GM20431 (cell line): ENCODE measurements around the gene PCK1.
"Not testable (repeated sequence)": the region's sequence is repeated elsewhere in the genome, so short reads cannot be mapped to it uniquely, and the experiment has no call there.

ENCODE experiments used
- in situ Hi-C: fragments of 300-500 bp; cut with MseI, MboI; formaldehyde crosslinking; loops from one replicate; pipeline ENCODE4 v1.15.0; 2020; ENCODE audit warnings: low sequenced_read_pairs; ENCODE audit not compliant: unreplicated experiment

Gene PCK1

DNA sequence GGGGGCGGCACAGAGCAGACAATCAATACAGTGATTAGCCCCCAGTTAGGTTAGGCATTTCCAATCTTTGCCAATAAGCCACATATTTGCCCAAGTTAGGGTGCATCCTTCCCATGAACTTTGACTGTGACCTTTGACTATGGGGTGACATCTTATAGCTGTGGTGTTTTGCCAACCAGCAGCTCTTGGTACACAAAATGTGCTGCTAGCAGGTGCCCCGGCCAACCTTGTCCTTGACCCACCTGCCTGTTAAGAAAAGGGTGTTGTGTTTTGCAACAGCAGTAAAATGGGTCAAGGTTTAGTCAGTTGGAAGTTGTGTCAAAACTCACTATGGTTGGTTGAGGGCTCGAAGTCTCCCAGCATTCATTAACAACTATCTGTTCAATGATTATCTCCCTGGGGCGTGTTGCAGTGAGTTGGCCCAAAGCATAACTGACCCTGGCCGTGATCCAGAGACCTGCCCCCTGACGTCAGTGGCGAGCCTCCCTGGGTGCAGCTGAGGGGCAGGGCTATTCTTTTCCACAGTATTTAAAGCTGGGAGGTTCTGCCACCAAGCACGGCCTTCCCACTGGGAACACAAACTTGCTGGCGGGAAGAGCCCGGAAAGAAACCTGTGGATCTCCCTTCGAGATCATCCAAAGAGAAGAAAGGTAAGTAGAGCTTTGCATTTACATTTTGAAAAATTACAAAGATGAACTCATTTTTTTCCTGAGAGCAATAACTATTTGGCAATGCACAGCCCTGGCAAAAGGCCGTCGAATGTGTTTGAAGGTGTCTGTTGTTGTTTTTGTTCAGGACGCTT lies at the start of gene PCK1:
PCK1 (plus strand) TSS at position 557 of the 802 bp plus-strand sequence. CDS start 302 bp downstream, outside the sequence.
- in situ Hi-C loops = no loop called here

DNA sequence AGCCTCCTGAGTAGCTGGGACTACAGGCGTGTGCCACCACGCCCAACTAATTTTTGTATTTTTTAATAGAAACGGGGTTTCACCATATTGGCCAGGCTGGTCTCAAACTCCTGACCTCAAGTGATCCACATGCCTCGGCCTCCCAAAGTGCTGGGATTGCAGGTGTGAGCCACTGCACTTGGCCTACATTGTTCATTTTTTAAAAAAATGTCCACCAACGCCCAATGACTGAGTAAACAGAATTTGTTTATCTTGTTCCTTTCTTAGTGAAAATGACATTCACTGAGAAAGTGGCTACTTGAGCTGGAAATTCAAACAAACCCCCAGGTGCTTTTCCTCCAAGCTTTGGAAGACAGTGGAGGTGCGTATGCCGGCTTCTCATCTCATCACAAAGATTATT lies 49.2 kb upstream of the PCK1 start:
- in situ Hi-C loops = not testable (repeated sequence)

DNA sequence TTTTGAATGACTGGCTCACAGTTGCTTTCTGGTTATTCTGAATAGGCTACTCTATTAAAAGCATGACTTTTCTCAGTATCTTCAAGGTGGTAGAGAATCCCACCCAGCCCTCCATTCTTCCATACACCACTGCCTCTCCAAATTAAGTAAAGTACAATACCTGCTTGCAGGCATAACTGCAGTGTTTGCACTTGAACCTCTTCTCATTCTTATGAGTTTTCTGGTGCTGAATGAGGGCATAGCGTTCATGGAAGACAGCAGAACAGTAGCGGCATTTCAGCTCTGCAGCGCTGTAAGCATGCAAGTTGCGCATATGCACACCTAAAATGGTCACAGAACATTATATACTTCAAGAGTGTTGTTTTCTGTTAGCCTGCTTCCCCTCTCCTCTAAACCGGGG lies 48.5 kb upstream of the PCK1 start:
- in situ Hi-C loops = no loop called here

DNA sequence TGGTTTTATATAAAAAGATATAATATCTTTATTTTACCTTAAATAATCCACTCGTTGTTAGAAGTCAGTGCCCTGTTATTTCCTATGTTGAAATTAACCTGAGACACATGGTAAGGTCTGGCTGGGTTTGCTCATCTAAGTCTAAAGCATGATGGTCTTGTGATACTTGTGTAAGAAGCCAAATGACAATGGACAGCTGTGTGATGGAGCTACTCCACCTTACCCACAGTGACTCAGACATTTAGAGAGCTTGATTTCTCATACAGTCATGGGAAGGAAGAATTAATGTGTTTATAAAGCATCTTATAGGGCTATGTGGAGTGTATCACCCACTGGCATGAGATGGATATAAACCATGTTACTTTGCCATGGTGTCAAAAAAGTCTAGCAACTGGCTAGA lies 47.7 kb upstream of the PCK1 start:
- in situ Hi-C loops = no loop called here

DNA sequence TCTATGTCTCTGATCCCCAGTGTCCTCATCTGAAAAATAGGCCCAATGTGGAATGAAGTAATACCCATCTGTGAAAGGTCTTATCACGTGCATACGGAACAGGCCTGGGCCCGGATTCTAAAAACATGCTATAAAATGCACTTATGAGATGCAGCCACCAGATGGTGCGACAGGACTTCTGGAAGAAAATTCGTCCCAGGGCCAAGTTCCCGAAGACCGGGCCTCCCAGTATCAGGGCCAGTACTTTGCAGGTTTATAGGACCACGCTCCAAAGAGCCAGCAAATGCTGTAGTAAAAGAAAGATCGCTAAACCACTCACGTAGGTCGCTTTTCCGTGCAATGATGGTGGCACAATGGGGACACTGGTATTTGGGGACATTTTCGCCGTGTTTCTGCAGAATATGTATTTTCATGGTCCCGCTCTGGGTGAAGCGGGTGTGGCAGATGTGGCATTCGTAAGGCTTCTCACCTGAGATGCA lies 46.6 kb upstream of the PCK1 start:
- in situ Hi-C loops = no loop called here

DNA sequence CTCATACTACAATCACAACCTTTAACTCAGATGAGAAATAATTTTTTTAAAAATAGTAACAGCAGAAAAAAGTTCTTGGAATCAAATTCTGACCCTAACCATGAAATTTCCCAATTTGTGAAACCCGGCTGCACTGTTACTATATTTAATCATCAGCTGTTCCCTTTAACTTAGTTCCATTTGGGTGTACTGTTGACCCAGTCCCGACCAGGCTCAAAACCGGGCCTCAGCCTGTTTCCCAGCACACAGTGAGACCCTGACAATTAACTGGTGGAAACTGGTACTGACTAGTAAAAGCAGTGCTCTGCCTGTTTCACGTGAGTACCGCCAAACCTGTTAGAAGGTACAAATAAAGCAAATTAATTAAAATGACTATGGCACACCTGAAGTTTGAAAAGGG lies 43.0 kb upstream of the PCK1 start:
- in situ Hi-C loops = loop anchor here (5.0 kb wide), 1 partner anchor 74 kb away; no protein-coding TSS in a partner anchor

DNA sequence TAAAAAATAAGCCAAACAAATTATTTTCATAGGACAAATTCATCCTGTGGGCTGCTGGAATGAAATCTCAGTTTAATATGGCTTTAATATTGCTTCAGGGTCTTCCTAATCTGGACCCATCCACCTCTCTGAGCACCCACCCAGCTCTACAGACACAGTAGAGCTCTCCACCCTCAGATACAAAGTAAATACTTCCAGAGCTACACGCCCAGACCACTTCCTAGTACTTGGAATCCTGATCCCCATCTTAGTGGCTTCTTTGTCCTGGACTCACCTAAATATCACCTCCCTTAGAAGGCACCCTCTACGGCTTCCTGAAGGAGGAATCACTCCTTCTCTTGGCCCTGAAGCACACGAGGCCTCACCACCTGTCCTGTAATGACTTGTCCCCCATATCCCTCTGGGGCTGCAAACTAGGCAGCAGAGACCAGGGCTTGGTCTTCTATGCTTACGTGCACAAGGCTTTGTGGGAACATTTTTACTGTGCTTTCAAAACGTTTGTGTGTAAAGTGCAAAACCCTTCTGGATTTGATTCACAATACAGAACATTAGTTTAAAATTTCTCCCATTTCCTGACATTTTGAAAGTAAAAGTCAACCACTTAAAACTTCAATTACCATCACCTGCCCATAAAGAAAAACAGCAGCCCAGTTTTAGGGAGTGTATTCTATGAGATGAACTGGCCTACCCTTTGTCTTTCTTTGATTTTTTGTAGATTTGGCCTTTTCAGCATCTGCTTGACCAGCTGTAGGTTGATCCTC lies 38.4 kb upstream of the PCK1 start:
- in situ Hi-C loops = no loop called here

DNA sequence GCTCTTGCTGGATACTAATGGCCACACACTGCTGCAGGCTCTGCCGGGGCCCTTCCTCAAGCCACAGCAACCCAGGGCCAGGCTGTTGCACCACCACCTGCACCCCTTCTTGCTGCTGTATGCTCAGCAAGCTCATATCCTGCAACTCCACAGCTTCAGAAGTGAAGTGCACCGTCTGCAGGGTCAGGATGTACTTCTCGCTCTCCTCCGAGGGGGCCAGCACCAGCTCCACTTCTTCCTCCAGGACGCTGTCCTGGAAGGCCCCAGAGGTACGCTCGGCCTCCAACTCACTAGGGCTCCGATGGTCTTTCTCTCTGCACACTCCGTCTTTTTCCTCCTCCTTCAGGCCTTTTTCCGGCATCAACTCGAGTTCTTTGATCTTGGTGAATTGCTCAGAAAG lies 37.1 kb upstream of the PCK1 start:
- in situ Hi-C loops = no loop called here

DNA sequence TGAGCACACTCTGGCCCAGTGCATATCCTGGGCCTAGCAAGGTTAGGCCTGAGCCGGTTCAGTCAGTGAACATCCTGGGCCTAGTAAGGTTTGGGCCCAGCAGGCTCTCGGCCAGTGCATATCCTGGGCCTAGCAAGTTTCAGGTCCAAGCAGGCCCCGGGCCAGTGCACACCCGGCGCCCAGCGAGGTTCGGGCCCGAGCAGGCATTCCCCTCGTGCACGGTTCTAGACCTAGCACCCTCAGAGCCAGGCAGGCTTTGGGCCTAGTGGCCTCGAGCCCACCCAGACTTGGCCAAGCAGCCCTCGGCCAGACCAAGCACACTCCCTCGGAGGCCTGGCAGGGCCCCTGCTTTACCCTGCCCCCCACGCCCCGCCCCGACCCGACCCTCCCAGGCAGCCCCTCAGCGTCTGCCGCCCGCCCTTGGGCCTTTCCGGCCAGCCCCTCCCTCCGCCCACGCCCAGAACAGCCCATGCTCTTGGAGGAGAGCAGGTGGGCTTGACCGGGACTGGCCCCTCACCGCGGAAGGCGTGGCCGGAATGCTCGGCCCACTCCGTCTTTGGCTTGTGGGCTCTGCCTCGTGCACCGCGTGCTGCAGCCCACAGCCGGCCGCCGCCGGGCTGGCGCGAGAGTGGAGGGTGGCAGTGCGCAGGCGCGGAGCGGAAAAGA lies 36.3 kb upstream of the PCK1 start, which contains the start of gene CTCFL:
CTCFL (minus strand) TSS at position 630 of the 666 bp plus-strand sequence. CDS start 935 bp downstream, outside the sequence.
- in situ Hi-C loops = no loop called here

DNA sequence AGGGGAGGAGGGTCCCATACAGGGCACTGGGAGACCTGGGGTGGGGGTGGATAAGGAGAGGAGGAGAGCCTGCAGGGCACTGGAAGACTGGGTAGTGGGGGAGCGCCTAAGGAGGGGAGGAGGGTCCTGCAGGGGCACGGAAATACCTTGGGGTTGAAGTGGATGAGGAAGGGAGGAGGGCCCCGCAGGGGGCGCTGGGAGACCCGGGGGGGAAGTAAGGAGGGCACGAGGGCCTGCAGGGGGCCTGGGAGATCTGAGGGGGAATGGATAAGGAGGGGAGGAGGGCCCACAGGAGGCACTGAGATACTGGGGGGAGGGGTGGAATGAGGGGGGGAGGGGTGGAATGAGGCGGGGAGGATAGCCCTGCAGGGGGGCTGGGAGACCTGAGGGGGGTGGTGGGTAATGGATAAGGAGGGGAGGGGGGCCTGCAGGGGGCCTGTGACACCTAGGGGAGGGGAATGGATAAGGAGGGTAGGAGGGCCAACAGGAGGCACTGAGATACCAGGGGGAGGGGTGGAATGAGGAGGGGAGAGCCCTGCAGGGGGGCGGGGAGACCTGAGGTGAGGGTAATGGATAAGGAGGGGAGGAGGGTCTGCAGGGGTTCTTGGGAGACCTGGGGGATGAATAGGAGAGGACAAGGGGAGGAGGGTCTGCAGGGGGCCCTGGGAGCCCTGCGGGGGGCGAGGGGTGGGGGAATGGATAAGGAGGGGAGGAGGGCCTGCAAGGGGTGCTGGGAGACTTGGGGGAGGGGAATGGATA lies 35.4 kb upstream of the PCK1 start:
- in situ Hi-C loops = no loop called here

DNA sequence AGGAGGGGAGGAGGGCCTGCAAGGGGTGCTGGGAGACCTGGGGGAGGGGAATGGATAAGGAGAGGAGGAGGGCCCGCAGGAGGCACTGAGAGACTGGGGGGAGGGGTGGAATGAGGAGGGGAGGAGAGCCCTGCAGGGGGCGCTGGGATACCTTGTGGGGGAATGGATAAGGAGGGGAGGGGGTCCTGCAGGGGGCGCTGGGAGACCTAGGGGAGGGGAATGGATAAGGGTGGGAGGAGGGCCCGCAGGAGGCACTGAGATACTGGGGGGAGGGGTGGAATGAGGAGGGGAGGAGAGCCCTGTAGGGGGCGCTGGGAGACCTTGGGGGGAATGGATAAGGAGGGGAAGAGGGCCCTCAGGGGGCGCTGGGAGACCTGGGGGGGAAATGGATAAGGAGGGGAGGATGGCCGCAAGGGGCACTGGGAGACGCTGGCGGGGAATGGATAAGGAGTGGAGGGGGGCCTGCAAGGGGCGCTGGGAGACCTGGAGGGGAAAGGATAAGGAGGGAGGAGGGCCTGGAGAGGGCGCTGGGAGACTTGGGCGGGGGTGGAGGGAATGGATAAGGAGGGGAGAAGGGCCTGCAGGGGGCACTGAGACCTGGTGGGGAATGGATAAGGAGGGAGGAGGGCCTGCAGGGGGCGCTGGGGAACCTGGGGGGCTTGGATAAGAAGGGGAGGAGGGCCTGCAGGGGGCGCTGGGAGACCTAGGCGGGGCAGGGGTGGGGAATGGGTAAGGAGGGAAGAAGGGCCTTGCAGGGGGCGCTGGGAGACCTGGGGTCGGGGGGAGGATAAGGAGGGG lies 34.6 kb upstream of the PCK1 start:
- in situ Hi-C loops = no loop called here

DNA sequence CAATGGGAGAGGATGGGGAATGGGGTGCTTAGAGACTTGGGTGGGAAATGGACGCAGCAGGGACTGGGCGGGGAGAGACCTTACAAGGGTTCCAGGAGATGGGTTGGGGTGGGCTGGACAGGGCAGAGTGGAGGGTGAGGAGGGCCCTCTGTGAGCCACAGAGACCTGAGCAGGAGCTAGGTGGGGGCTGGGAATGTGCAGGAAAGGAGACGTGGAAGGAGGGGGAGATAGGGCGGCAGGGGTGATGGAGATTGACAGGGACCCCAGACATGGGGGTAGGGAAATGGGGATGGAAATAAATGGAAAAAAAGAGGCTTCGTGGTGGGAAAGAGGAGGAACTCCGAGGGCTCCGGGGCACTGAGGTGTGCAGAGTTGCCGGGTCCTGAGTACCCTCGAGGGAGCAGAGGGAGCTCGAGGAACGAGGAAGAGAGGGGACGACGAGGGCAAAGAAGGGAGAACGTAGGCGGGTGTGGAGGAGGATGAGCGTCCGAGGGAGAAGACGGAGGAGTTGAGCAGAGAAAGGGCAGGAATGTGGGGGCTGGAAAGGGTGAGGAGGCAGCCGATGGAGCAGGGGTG lies 33.9 kb upstream of the PCK1 start:
- in situ Hi-C loops = no loop called here

DNA sequence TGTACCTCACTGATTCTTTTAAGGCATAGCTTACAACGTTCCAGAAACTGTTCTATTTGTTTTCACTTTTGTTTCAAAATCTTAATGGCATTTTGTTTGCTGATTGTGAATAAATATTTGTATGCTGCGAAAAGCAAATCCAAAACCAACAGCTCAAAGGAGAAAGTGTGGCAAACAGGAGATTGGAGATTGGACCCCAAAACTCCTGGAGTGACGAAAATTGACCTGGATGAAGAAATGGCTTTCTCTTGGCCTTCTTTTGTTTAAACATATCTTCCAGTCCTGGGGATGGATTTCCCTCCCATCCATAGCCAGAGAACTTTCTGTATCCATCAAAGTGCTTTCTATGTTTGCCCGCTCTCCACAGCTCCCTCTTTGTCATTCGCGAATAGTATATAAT lies 33.2 kb upstream of the PCK1 start:
- in situ Hi-C loops = no loop called here

DNA sequence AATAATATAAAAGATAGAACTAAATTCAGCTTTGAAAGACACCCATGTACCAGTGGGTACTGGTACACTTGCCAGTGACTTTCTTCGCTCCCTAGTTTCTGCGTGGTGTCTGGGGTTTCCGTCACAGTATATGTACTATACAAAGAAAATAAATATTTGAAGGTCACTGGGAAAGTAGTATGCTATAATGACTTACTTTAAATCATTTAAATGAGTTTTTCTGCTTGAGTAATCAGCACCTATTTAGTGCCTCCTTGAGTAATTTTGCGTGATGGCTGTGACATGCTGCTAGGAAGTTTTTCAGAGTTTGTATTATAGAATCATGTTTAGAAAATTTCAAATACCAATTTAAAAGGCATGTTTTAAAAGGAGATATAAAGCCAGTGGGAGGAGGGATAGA lies 32.8 kb upstream of the PCK1 start:
- in situ Hi-C loops = no loop called here

DNA sequence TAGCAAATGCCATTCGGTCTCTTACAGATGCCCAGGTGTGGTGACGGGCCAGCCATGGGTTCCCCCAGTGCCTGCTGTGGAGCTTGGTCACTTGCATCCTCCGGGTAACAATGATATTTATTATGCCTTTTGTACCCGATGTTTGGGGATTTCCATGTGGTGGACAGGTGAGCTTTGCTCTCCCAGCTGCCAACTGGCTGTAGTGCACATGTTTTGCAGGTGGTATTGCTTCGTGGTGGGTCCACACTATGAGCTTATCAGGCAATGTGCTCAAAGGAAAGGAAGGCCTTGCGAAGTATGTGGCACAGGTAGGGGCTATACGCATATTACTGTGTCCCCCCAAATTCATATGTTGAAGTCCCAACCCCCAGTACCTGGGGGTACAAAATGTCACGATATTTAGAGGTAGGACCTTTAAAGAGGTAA lies 31.7 kb upstream of the PCK1 start:
- in situ Hi-C loops = no loop called here

DNA sequence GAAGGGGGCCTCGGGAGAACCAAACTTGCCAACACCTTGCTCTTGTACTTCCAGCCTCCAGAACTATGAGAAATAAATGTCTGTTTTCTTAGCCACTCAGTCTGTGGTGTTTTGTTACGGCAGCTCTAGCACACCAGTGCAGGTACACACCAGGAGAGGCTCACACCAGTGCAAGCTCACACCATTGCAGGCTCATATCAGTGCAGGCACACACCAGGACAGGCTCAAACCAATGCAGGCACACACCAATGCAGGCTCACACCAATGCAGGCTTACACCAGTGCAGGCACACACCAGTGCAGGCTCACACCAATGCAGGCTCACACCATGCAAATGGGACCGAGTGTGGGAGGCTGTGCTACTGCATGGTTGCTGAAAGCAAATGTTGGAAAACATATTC lies 31.1 kb upstream of the PCK1 start:
- in situ Hi-C loops = no loop called here

DNA sequence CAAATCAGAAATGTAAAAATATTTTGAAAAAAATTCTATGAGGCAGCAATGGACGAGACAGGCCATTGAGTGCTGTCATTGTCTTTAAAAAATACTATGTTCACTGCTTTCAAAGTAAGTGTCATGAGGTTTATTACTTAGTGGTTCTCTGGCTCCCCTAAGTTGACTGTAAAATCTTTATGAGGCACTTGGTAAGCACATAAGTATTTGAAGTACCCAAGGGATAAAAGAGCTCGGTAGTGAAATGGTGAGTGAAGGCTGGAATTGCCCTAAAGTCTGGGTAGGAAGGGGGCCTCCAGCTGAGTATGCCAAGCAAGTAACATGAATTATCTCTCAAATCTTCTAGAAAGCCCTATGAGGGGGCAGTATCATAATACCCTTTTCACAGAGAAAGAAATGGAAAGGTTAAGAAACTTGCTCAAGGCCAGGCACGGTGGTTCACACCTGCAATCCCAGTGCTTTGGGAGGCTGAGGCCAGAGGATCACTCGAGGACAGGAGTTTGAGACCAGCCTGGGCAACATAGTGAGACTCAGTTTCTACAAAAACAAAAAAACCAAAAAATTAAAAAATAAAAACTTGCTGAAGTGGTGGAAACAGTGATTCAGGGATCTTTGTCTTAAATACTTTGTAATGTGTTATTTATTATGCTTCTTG lies 30.5 kb upstream of the PCK1 start:
- in situ Hi-C loops = no loop called here

DNA sequence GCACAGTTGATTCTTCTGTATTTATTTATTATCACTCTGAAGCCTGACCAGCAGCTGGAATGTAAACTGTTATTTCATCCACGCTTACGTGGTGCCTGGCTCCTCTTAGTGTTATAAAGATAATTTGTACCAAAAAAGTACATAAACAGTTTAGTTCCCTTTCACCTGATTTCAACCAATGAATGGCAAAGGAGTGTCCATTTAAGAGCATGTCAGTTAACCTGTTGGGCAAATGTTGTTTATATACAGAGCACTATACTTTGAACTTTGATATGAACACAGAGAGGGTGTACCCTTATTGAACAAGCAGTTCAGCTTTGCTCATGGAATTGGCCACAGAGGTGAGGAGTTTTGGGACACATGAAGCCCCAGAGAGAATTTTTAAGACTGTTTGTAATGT lies 28.8 kb upstream of the PCK1 start:
- in situ Hi-C loops = no loop called here
